ENCODE data around the gene OLA1. TPM values are rescaled to one million over a fixed set of nuclear protein-coding genes. Genes with fewer than 3 reads are reported as not detected.

The OLA1 gene
- total RNA-seq, 1 experiment from 2014 or later = 167 TPM

GRCh38 chr2:174066871-174067270 is 181.5 kb downstream of the OLA1 start:
- DNase-seq (ENCODE audit: low read depth) = no peak

GRCh38 chr2:174063492-174064092 is 184.7 kb downstream of the OLA1 start:
- no peak for DNase-seq (ENCODE audit: low read depth)

- DNase-seq (ENCODE audit: low read depth) = no peak
These were observed 185.4 kb downstream of the OLA1 start for GRCh38 chr2:174062934-174063333.

GRCh38 chr2:174059884-174060244 is 188.5 kb downstream of the OLA1 start:
- DNase-seq (ENCODE audit: low read depth) = peak; percentile 44

- peak; percentile 35 for DNase-seq (ENCODE audit: low read depth)
These were observed 189.0 kb downstream of the OLA1 start for GRCh38 chr2:174059178-174059883.

GRCh38 chr2:174058456-174058855 is 189.9 kb downstream of the OLA1 start:
- no peak for DNase-seq (ENCODE audit: low read depth)

- no peak for DNase-seq (ENCODE audit: low read depth)
These were observed 190.3 kb downstream of the OLA1 start for GRCh38 chr2:174058026-174058425.

- DNase-seq (ENCODE audit: low read depth) = no peak
These were observed 193.4 kb downstream of the OLA1 start for GRCh38 chr2:174054926-174055325.

- no peak for DNase-seq (ENCODE audit: low read depth)
These were observed 194.8 kb downstream of the OLA1 start for GRCh38 chr2:174053355-174054151.

- DNase-seq (ENCODE audit: low read depth) = no peak
These were observed 195.8 kb downstream of the OLA1 start for GRCh38 chr2:174052584-174052976.

GRCh38 chr2:174051741-174052583 is 196.4 kb downstream of the OLA1 start:
- peak; percentile 62 for DNase-seq (ENCODE audit: low read depth)

GRCh38 chr2:174051068-174051467 is 197.3 kb downstream of the OLA1 start:
- DNase-seq (ENCODE audit: low read depth) = no peak

GRCh38 chr2:174049895-174050294 is 198.4 kb downstream of the OLA1 start:
- DNase-seq (ENCODE audit: low read depth) = no peak

GRCh38 chr2:174048243-174048642 is 200.1 kb downstream of the OLA1 start:
- no peak for DNase-seq (ENCODE audit: low read depth)

GRCh38 chr2:174047746-174048145 is 200.6 kb downstream of the OLA1 start:
- DNase-seq (ENCODE audit: low read depth) = no peak

GRCh38 chr2:174046172-174046571 is 202.2 kb downstream of the OLA1 start:
- DNase-seq (ENCODE audit: low read depth) = no peak

- no peak for DNase-seq (ENCODE audit: low read depth)
These were observed 203.8 kb downstream of the OLA1 start for GRCh38 chr2:174044556-174044955.

GRCh38 chr2:174040417-174040701 is 208.0 kb downstream of the OLA1 start:
- DNase-seq (ENCODE audit: low read depth) = no peak

GRCh38 chr2:174039551-174040416 is 208.5 kb downstream of the OLA1 start:
- DNase-seq (ENCODE audit: low read depth) = peak; percentile 96

- no peak for DNase-seq (ENCODE audit: low read depth)
These were observed 209.9 kb downstream of the OLA1 start for GRCh38 chr2:174038462-174038861.

GRCh38 chr2:174036825-174037224 is 211.5 kb downstream of the OLA1 start:
- DNase-seq (ENCODE audit: low read depth) = no peak

Measured in HT1080 (cell line).